Esophagus squamous epithelium (tissue), 5 donors: ENCODE data around the gene ADAMTS2. TPM values are rescaled to one million over a fixed set of nuclear protein-coding genes. Genes with fewer than 3 reads are reported as not detected.

Experiments
- DNase-seq: peaks from one replicate; lab custom pipeline; 2025; lab: John Stamatoyannopoulos, UW
- H3K27ac ChIP-seq, 4 donors: fragments of 200-600 bp; sonication (generic); one replicate each; pipeline ENCODE4 v1.5.1; 2016 to 2019; ENCODE audit warnings: mild to moderate bottlenecking in 1 of 4
- H3K27me3 ChIP-seq, 4 donors: fragments of 200-600 bp; sonication (generic); 1 replicate in 3 of 4; 2 replicates in 1 of 4; pipeline versions ENCODE4 v1.5.1 to v1.6.0; 2017 to 2021; ENCODE audit warnings: antibody characterized with exemption in 1 of 4
- H3K36me3 ChIP-seq, 3 donors: fragments of 200-600 bp; sonication (generic); one replicate each; pipeline ENCODE4 v1.5.1; 2016 to 2019
- H3K4me1 ChIP-seq, 3 donors: fragments of 200-600 bp; sonication (generic); one replicate each; pipeline ENCODE4 v1.5.1; 2017 to 2019
- H3K4me3 ChIP-seq, 4 donors: fragments of 200-600 bp; sonication (generic); 1 replicate in 3 of 4; 2 replicates in 1 of 4; pipeline ENCODE4 v1.5.1; 2016 to 2019; ENCODE audit warnings: mild to moderate bottlenecking in 2 of 4, moderate library complexity in 1 of 4
- H3K9me3 ChIP-seq, 3 donors: fragments of 200-600 bp; sonication (generic); one replicate each; pipeline ENCODE4 v1.5.1; 2016 to 2019
- POLR2A ChIP-seq, 4 donors: fragments of 450-650 bp; IDR thresholded peaks; one replicate each; pipeline ENCODE4 v1.6.1; 2017; ENCODE audit warnings: antibody characterized with exemption in 4 of 4, mild to moderate bottlenecking in 4 of 4, moderate library complexity in 3 of 4
- WGBS, 2 donors: methylation state at CpG; one replicate each; pipeline ENCODE4 v1.1.5; 2018; 5-methylcytosine and 5-hydroxymethylcytosine counted together
- intact Hi-C: fragments of 100-400 bp; cut with DNase I; formaldehyde crosslinking; loops from one replicate; pipeline ENCODE4 v1.15.0; 2022
- total RNA-seq, 4 donors: library from RNA; depleted of rRNA; stranded (reverse); fragments of >200 nt; gene quantifications; one replicate each; pipeline ENCODE4 v1.1.0, GENCODE V29; 2016
- TF ChIP-seq, protein P1 (sequence below), 6 experiments: fragments of 450-650 bp in 4 of 6; fragments of 200-600 bp in 2 of 6; sonication (generic) in 2 of 6; IDR thresholded peaks; one replicate each; pipeline ENCODE4 v1.5.1; 2016 to 2019; ENCODE audit warnings: antibody characterized with exemption in 6 of 6, mild to moderate bottlenecking in 4 of 6, moderate library complexity in 4 of 6
- donor health status: DM: yes; HTN: yes; CAD: no.

The ADAMTS2 gene
- total RNA-seq, 4 donors from 2014 or later = 1.3 to 10.3 (median 5.2) TPM

DNA sequence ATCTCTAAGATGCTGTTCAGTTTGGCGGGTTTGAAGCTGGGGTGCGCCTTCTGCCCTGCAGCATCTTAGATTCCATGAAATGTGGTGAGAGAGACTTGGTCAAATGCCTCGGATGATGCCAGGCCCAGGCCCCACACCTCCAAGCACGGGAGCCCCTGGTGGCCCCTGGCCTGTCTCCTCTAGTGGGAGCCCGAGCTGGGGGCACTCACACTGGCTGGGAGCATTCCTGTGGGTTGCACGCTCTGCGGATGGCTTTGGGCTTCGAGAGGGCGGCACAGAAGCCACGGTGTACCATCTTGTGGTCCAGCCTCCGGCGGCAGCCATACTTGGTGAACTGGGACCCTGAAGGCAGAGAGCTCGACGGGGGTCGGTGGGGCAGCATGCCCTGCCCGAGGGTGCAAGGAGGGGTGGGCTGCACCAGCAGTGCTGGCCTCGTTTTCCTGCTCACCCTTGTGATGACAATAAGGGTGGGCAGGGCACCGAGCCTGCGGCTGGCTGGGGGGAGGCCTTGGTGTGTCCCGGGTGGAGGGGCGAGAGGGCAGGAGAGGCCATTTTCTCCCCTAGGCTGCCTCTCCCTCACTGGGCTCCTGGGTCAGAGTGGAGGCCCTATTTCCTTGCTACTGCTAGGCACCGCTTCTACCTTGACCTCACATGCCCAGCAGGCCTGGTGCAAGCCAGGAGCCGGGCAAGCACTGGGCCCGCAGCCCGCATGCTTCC is 219.3 kb downstream of the ADAMTS2 start:
- Histone ChIP-seq H3K4me3 (no peak overlapping the region), H3K9me3 (peaks cover 0 to 6% (median 0%) of the 10 kb centered on the region in 3 donors), H3K27me3 (no peaks in the 10 kb centered on the region), H3K27ac (no peak overlapping the region), H3K4me1 (no peaks in the 10 kb centered on the region), H3K36me3 (peaks cover 0 to 23% (median 0%) of the 10 kb centered on the region in 3 donors)
- 85 to 95% methylated on average over 10 to 12 of the region's 25 CpGs for WGBS, 2 donors
- no peak for TF ChIP-seq POLR2A (IDR thresholded peaks at IDR 0.05)
- TF ChIP-seq, protein P1, sequence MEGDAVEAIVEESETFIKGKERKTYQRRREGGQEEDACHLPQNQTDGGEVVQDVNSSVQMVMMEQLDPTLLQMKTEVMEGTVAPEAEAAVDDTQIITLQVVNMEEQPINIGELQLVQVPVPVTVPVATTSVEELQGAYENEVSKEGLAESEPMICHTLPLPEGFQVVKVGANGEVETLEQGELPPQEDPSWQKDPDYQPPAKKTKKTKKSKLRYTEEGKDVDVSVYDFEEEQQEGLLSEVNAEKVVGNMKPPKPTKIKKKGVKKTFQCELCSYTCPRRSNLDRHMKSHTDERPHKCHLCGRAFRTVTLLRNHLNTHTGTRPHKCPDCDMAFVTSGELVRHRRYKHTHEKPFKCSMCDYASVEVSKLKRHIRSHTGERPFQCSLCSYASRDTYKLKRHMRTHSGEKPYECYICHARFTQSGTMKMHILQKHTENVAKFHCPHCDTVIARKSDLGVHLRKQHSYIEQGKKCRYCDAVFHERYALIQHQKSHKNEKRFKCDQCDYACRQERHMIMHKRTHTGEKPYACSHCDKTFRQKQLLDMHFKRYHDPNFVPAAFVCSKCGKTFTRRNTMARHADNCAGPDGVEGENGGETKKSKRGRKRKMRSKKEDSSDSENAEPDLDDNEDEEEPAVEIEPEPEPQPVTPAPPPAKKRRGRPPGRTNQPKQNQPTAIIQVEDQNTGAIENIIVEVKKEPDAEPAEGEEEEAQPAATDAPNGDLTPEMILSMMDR (IDR thresholded peaks at IDR 0.05) = no peak
- no peak for DNase-seq
- intact Hi-C loops = no loop called here

DNA sequence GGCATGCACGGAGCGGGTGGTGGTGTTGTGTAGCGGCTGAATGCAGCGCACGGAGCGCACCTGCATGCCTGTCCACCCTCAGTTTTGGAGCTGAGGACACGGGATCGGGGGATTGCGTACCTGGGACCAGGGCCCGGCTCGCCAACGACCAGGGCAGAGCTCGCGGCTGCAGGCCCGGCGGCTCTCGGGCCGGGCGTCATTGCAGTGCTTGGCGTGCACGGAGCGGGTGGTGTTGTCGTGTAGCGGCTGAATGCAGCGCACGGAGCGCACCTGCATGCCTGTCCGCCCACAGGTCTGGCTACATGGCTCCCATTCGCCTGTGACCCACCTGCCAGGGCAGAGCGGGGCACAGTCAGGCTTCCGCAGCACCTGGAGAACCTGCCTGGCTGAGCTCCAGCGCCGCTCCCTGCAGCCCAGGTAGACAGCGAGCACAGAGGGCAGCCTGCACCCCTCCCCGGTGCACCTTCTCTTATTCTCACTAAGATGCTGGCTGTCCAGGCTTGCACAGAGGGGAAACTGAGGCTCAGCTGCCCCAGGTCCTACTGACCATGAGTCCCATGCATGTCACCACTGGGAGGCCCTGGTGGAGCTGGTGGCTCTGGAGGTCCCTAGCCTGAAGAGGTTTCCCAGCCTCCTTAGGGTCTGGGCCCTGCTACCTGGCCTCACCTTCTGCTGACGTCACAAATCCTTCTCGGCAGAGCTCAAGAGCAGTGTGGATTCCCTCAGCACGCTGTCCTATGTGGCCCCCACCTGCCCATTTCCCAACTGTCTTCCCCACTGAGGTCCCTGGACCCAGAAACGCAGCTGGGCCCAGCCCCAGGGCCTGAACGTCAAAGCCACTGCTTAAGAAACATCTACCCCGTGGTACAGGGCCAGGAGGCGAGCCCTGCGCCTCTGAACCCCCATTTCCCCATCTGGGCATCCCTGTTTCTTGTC is 220.1 kb downstream of the ADAMTS2 start:
- 73 to 79% methylated on average over 8 of the region's 43 CpGs for WGBS, 2 donors
- Histone ChIP-seq H3K9me3 (peaks cover 0 to 13% (median 0%) of the 10 kb centered on the region in 3 donors), H3K4me3 (no peak overlapping the region), H3K27ac (no peak overlapping the region), H3K27me3 (no peaks in the 10 kb centered on the region), H3K36me3 (peaks cover 0 to 16% (median 0%) of the 10 kb centered on the region in 3 donors), H3K4me1 (no peaks in the 10 kb centered on the region)
- DNase-seq = no peak
- TF ChIP-seq, protein P1 (IDR thresholded peaks at IDR 0.05) = no peak
- TF ChIP-seq POLR2A (IDR thresholded peaks at IDR 0.05) = no peak
- intact Hi-C loops = no loop called here

DNA sequence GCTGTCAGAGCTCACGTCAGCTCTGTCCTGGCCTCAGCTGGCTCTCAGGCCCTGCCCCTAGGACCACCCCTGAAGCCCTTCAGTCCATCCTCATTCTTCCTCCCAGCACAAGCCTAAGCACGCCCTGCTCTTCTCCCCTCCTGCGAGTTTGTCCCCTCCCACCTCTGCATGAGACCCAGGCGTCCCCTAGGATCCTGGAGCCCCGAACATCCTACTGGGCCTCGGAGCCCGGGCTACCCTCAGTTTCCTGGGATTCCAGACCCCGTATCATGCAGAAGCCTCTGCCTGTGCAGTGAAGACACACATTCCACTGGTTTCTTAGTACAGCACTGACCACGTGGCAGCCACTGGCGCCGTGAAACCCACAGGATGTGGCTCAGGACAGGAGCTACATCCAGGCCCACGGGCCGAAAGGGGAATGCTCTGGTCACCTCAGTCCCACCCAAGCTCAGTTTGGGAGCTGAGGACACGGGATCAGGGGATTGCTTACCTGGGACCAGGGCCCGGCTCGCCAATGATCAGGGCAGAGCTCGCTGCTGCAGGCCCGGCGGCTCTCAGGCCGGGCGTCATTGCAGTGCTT is 220.9 kb downstream of the ADAMTS2 start:
- Histone ChIP-seq H3K4me1 (no peaks in the 10 kb centered on the region), H3K4me3 (no peak overlapping the region), H3K27me3 (no peaks in the 10 kb centered on the region), H3K36me3 (peaks cover 0 to 8% (median 0%) of the 10 kb centered on the region in 3 donors), H3K27ac (no peak overlapping the region), H3K9me3 (peaks cover 0 to 13% (median 0%) of the 10 kb centered on the region in 3 donors)
- intact Hi-C loops = no loop called here
- WGBS, 2 donors = 78 to 90% methylated on average over 9 to 14 of the region's 21 CpGs
- TF ChIP-seq, protein P1 (IDR thresholded peaks at IDR 0.05) = no peak
- TF ChIP-seq POLR2A (IDR thresholded peaks at IDR 0.05) = no peak
- no peak for DNase-seq

DNA sequence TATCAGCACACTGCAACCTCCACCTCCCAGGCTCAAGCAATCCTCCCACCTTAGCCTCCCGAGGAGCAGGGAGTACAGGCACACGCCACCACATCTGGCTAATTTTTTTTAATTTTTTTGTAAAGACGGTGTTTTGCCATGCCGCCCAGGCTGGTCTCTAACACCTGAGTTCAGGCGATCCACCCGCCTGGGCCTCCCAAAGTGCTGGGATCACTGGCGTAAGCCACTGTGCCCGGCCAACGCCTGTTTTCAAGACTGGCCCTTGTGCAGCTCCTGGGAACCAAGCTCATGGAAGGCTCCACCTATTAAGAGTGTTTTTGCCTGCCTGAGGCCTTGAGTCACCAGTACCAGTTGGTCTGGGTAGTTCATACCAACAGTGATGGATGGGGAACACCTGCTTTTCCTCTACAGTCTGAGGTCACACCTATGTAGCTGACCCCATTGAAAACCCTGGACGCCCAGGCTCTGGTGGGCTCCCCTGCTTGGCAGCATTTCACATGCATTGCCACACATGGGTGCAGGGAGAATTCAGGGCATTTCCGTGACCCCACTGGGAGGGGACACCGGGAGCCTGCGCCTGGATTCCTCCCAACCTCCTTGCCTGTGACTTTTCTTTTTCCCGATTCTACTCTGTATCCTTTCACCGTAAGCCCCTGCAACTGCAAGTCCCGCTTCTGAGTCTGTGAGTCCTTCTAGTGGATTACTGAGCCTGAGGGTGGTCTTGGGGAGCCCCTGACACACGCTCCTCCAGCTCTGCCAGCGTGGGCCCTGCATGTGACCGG is 221.6 kb downstream of the ADAMTS2 start:
- Histone ChIP-seq H3K4me3 (no peak overlapping the region), H3K9me3 (peaks cover 0 to 13% (median 0%) of the 10 kb centered on the region in 3 donors), H3K27me3 (no peaks in the 10 kb centered on the region), H3K27ac (no peak overlapping the region), H3K4me1 (no peaks in the 10 kb centered on the region), H3K36me3 (peaks cover 0 to 1% (median 0%) of the 10 kb centered on the region in 3 donors)
- intact Hi-C loops = no loop called here
- TF ChIP-seq, protein P1 (IDR thresholded peaks at IDR 0.05) = no peak
- TF ChIP-seq POLR2A (IDR thresholded peaks at IDR 0.05) = no peak
- WGBS, 2 donors = 86 to 92% methylated on average over 17 to 19 of the region's 19 CpGs
- no peak for DNase-seq
